SK-N-SH (cell line): ENCODE data around the gene EPB41L3.

Experiments used
- CHD2 ChIP-seq: fragments of 150-350 bp; IDR thresholded peaks from 2 replicates; pipeline ENCODE4 v1.6.1; 2018; ENCODE audit warnings: low read length; ENCODE audit not compliant: partially characterized antibody
- CTCF ChIP-seq: fragments of 200-600 bp; sonication (generic); IDR thresholded peaks from 2 replicates; pipeline ENCODE4 v1.6.1; 2017; ENCODE audit warnings: antibody characterized with exemption, mild to moderate bottlenecking, moderate library complexity
- EP300 ChIP-seq, 2 experiments: IDR thresholded peaks; 2 replicates each; pipeline versions ENCODE4 v1.4.0 to v1.6.1; 2012; ENCODE audit warnings: borderline replicate concordance in 1 of 2, low read depth in 1 of 2, low read length in 1 of 2
- JUND ChIP-seq: IDR thresholded peaks from 2 replicates; pipeline ENCODE4 v1.4.0; 2012
- POLR2AphosphoS5 ChIP-seq: IDR thresholded peaks from 2 replicates; pipeline ENCODE4 v1.6.1; 2012; ENCODE audit warnings: low read depth, low read length
- RAD21 ChIP-seq: IDR thresholded peaks from 2 replicates; pipeline ENCODE4 v1.6.1; 2012; ENCODE audit warnings: mild to moderate bottlenecking, low read length
- SMC3 ChIP-seq: IDR thresholded peaks from 2 replicates; pipeline ENCODE4 v1.6.1; 2012; ENCODE audit warnings: low read depth, low read length, improper control_type of control experiment
- TF ChIP-seq, protein P1 (sequence below): IDR thresholded peaks from 2 replicates; pipeline ENCODE4 v1.6.1; 2012; ENCODE audit warnings: mild to moderate bottlenecking, low read depth, low read length, moderate library complexity

DNA sequence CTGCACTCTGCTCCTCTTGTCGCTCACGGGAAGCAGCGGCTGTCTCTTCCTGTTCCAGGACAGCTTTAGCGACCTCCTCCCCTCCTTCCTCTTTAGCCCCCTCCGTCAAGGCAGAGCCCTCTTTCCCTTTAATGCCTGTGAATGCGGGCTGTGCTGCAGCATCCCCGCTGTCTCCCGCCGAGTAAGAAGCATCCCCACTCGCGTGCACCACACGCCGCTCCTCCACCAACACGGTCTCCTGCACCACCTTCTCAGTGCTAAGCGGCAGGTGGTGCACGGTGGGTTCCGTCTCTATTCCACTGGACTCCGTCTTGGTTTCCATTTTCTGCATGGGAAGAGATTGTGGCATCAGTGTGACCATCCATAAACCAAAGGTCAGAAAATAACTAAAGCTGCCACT is 146.7 kb downstream of the EPB41L3 start:
- TF ChIP-seq, protein P1, sequence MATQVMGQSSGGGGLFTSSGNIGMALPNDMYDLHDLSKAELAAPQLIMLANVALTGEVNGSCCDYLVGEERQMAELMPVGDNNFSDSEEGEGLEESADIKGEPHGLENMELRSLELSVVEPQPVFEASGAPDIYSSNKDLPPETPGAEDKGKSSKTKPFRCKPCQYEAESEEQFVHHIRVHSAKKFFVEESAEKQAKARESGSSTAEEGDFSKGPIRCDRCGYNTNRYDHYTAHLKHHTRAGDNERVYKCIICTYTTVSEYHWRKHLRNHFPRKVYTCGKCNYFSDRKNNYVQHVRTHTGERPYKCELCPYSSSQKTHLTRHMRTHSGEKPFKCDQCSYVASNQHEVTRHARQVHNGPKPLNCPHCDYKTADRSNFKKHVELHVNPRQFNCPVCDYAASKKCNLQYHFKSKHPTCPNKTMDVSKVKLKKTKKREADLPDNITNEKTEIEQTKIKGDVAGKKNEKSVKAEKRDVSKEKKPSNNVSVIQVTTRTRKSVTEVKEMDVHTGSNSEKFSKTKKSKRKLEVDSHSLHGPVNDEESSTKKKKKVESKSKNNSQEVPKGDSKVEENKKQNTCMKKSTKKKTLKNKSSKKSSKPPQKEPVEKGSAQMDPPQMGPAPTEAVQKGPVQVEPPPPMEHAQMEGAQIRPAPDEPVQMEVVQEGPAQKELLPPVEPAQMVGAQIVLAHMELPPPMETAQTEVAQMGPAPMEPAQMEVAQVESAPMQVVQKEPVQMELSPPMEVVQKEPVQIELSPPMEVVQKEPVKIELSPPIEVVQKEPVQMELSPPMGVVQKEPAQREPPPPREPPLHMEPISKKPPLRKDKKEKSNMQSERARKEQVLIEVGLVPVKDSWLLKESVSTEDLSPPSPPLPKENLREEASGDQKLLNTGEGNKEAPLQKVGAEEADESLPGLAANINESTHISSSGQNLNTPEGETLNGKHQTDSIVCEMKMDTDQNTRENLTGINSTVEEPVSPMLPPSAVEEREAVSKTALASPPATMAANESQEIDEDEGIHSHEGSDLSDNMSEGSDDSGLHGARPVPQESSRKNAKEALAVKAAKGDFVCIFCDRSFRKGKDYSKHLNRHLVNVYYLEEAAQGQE, result no peak
- TF ChIP-seq CTCF (no peak), JUND (no peak), EP300 (IDR thresholded peaks at IDR 0.05; ENCODE audit: borderline replicate concordance in 1 of 2, low read depth in 1 of 2, low read length in 1 of 2) (no peak), SMC3 (no peak), POLR2AphosphoS5 (no peak), RAD21 (no peak), CHD2 (no peak)
